ENCODE data around the gene LMCD1.

DNA sequence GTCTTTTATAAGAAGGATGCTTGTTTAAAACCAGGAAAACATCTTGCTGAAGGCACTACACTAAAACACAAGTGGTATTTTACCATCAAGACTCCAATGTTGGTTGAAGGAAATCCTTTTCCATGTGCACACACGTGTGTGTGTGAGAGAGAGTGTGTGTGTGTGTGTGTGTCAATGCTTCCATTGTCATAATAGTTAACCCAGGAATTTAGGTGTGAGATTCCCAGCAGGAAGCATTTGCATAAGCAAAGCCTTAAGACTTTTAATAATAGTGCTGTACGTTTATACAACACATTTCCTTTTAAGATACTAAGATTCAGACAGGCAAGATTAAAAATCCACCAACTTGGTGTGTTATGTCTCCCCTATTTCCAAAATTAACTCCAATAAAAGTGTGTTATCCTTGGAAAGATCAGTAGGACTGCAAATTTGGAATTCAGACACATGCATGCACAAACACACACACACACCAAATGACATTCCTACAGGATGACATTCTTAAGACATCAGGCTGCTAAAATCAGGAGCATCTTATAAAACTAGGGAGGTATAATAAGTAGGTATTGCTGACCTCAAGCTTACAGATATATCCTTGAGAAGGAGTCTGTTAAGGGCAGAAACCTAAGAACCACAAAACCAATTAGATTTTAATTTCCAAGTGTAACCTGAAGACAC, 18.3 kb downstream of the LMCD1 start:
- TF ChIP-seq, protein P1, sequence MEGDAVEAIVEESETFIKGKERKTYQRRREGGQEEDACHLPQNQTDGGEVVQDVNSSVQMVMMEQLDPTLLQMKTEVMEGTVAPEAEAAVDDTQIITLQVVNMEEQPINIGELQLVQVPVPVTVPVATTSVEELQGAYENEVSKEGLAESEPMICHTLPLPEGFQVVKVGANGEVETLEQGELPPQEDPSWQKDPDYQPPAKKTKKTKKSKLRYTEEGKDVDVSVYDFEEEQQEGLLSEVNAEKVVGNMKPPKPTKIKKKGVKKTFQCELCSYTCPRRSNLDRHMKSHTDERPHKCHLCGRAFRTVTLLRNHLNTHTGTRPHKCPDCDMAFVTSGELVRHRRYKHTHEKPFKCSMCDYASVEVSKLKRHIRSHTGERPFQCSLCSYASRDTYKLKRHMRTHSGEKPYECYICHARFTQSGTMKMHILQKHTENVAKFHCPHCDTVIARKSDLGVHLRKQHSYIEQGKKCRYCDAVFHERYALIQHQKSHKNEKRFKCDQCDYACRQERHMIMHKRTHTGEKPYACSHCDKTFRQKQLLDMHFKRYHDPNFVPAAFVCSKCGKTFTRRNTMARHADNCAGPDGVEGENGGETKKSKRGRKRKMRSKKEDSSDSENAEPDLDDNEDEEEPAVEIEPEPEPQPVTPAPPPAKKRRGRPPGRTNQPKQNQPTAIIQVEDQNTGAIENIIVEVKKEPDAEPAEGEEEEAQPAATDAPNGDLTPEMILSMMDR (conservative IDR thresholded peaks at IDR 0.05 in 1 of 2, IDR thresholded peaks at IDR 0.05 in 1 of 2; ENCODE audit: extremely low read depth in 1 of 2, insufficient read depth in 1 of 2, low read depth in 1 of 2, low read length in 2 of 2) = no peak
- TF ChIP-seq EZH2 (IDR thresholded peaks at IDR 0.05; ENCODE audit: borderline replicate concordance, low read length) = no peak

Data from mammary epithelial cell (primary cell).